Stimulated activated CD4-positive, alpha-beta T cell treated with anti-CD3 and anti-CD28 coated beads, Interleukin-1b, Interleukin-23, amount 100 ng/mL, for 24 hours (primary cell): ENCODE data around the gene B9D2.

Experiments
- DNase-seq, 4 experiments: peaks; one replicate each; pipeline ENCODE4 v3.0.0-alpha.2; 2020; ENCODE audit warnings: low read depth in 4 of 4, low spot score in 1 of 4

B9D2 gene

DNA sequence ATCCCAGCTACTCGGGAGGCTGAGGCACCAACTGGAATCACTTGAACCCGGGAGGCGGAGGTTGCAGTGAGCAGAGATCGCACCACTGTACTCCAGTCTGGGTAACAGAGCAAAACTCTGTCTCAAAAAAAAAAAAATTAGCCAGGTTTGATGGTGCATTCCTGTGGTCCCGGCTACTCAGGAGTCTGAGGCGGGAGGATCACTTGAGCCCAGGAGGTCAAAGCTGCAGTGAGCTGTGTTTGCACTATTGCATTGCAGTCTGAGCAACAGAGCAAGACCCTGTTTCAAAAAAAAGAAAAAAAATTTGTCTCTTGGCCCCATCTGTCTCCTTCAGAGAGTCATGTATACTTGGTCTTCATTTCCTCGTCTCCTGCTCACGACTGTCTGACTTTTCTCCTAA lies 52.3 kb downstream of the B9D2 start:
- no peak for DNase-seq

DNA sequence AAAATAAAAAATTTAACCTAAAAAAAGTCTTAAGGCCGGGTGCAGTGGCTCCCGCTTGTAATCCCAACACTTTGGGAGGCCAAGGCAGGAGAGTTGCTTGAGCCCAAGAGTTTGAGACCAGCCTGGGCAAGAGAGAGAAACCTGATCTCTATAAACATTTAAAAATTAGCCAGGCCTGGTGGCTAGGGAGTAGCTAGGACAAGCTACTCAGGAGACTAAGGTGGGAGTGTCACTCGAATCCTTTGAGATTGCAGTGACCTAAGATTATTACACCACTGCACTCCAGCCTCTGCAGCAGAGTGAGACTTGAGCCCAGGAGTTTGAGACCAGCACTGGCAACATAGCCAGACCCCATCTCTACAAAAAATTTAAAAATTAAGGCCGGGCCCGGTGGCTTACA lies 52.9 kb downstream of the B9D2 start:
- no peak for DNase-seq

DNA sequence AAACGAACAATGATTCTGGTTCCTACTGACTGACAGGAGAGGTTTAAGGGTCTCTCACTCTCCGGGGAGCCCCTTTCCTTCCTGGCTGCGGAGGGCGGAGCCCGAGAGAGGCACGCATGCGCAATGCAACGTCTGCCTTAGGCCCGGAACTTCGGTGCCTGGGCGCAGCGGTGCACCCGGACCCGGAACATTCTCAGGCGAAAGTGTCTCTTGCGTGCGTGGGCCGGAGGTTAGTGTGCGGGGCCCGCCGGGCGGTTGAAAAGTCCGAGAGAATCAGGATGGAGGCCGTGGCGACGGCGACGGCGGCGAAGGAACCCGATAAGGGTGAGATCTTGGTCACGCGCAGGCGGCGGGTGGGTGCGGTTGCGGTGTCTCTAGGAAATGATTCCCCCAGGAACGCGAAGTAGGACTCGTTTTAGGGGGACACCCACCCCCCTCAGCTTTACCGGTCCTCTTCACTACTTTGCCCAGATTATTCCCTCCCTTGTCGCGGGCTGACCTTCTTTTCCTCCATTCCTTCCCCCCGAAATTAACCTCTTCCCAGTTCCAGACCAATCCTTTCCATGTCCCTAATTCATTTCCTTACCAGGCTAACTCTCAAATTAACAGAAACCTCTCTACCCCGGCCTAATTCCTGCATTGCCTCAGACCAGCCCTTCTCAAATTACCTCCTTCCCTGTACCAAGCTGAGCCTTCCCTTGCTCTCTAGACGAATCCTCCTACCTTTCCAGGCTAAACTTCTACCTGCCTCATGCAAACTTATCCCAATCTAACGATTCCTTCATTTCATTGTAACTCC lies 53.7 kb downstream of the B9D2 start, which contains the start of gene CCDC97:
CCDC97 (plus strand) TSS at position 140 of the 799 bp plus-strand sequence; CDS start at position 279, 139 bp downstream.
- peak; percentile 72 to 85 (median 81) for DNase-seq

DNA sequence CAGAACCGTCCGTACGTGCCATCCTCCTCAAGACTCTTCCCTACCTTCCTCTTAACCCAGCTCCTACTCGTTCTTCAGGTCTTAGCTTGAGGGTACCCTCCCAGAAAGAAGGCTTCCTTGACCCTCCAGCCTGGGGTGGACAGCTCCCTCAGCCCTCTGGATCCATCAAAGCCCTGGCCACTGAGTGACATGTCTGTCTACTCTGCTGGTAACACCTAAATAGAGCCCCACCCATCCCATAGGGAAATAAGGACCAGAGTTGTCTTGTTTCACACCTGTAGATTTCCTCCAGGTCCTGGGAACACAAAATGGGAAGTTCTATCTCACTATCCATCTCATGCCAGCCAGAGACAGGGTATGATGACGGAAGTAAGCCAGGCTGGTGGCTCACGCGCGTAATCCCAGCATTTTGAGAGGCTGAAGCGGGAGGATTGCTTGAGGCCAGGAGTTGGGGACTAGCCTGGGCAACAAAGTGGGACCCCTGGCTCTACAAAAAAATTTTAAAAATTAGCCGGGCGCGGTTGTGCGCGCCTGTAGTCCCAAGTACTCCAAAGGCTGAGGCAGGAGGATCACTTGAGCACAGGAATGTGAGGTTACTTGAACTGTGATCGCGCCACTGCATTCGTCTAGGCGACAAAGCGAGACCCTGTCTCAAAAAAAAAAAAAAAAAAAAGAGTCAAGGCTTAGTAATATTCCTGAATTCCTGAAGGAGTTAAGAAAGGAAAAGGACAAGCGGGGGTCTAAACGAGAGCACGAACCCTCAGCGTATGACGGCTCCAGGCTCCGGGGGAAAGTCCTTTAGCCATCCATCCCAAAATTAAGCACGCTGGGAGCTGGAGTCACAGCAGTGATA lies 54.5 kb downstream of the B9D2 start:
- no peak for DNase-seq

DNA sequence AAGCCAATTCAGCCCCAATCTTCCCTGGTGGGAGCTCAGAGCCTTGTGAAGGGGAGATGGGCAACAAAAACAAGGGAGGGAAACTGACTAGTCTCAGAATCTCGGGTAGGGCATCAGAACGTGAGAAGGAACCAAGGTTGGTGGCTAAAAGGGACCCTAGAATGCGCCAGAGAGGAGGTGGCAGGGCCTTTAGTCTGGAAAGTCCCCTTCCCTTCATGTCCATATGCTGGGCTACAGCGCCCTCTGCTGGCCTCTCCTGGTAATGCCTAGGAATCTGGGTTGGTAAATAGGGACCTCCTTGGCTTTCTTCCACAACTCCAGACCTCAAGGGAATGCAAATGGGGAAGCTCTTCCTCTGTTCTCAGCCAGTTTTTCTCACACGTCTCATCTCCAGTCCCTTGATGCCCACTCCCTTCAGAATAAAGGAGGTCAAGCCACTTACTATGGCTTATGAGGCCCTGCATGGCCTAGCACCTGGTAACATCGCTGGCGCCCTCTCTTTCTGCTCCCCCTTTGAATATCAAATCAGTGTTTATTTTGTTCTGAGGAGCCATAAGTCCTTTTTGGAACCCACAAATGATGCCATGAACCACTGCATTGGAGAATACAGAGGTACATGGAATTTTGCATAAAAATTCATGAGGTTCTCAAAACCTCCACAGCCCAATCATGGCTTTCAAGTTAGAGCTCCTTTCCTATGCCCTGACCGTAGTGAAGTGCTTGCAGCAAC lies 55.3 kb downstream of the B9D2 start:
- DNase-seq = peak; percentile 89 to 97 (median 92)

DNA sequence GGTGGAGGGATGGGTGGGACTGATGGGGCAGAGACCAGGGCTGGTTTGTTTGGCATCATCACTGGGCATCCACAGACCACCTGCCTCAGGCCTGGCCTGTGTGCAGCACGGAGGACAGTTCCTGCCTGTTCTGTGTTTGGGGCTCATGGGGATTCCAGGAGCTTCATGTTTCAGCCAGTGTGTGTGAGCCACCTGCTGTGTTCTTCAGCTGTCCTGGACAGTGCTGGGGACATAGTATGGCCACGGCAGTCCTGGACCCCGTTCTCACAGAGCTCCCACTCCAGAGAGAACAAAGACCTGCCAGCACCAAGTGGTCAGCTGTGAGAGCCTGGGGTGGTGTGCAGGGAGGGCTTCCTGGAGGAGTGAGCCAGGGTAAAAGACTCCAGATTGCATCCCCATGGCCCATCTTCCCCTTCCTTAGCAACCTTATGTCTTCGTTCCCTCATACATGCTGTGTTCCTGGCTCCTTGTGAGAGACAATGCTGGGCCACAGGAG lies 55.9 kb downstream of the B9D2 start:
- DNase-seq = no peak

DNA sequence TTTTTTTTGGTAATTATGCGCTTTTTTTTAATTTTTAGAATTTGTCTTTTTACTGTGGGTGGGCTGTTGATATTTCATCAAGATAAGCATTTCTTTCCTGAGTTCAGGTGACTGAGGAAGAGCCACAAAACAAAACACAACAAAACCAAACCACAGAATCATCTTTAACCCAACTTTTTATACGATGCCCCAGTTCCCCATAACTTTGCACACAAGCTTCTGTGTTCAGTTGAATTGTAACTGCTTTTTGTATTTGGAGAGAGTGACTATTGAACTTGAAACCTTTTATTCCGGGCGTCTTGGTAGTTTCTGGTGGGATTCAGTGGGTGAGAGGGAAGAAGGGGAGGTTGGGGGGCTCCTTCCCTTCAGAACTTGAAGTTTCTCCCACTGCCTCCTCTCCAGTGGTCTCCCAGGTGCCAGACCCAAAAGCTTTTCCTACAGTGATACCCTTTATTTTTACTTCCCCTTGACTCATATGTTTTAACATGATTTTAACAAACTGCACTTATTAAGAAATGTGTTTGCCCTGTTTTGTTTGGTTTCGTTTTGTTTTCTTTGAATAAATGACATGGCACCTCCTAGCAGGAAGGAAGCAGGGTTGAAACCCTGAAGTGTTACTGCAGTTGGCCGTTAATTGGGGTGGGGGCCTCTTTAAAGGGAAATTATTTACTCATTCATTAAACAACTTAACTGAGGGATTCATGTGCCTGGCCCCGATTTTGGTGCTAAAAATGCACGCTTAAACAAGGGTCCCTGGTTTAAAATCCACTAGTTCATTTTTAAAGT lies 56.7 kb downstream of the B9D2 start:
- no peak for DNase-seq

DNA sequence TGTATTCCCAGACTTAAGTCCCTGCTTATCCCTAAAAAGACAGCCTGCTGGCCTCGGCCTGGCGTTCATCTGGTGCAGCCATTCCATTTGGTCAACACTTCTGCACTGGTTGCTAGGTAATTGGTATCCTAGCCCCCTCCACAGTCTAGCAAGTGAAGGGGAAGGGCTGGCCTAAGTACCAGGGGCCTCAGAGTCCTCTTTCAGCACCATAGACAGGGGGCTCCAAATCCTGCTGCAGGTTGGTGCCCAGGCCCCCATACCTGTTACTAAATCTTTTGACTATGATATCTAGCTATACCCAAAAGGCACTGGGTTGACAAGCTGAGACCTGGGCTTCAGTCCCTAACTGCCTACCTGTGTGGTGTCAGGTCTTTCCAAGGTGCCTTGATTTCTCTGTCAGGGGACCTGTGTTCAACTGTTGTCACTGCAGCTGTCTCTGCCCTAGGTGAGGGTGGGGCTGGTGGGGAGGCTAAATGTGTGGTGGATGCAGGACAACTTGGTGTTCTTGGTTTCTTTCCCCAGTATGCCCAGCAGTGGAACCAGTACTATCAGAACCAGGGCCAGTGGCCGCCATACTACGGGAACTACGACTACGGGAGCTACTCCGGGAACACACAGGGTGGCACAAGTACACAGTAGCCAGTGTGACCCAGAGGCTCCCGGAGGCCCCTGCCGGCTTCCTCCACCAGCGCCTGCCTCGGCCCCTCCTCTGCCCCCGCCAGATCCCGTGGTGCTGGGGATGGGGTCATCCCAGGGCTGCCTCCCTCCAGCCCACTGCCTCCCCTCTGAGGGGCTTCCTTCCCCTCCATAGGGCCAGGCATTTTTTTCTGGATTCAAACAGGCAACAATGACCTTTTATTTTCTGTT lies 57.8 kb downstream of the B9D2 start:
- DNase-seq = no peak

DNA sequence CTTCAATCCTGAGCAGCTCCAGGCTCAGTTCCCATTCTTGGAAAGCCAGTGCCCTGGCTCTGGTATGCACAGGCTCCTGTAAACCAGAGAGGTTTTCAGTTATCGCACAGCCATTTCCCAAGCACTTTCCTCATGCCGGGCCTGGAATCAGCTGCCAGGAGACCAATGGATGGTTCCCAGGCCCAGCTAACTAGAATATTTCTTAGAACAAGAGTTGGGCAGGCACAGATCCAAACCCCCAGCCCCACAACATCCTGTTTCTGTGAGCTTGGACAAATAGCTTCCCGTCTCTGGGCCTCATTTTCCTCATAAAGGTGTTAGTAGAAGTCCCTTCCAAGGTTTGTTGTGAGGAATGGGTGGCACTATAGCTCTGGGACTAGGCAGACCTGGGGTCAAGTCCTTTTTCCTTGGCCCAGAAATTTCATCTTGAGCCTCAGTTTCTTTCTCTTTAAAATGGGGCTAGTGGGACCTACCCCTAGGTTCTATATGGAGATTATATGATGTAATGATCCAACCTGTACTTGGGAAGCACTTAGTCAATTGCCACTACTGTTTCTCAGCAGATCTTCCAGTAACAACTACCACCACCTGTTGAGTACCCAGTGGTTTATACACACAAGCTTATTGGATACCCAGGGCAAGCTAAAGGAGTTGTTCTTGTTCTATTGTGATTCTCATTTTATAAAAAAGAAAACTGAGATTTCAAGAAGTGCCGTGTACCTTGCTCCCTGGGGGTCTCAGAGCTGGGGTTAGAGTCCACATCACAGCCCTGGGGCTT lies 59.1 kb downstream of the B9D2 start:
- DNase-seq = no peak
